ENCODE results near the gene CUL1. TPM values are rescaled to one million over a fixed set of nuclear protein-coding genes. Genes with fewer than 3 reads are reported as not detected.
A peak's percentile ranks its signal among the peaks of the same experiment; 100 is the strongest.

The CUL1 gene
- total RNA-seq, 6 experiments from 2014 or later = 42.9 to 50.9 (median 49.2) TPM

DNA sequence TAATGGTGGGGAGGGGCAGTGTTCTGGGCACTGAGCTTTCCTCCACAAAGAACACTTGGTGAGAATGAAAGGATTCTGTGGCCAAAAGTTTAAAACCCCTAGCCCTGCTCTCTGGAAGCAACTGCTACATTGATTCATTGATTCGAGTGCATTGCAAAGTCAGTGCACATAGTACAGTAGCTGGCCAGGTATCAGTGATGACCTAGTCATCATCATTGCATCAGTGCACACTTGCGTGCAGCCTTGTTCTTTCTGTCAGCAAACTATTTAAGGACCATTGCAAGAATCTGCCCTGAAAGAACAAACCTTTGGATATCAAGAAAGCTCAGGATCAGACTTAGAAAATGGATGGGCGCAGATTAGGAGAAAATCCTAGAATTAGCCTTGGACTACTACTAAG, 47.4 kb downstream of the CUL1 start:
- DNase-seq = no peak
- TF ChIP-seq, protein P1, sequence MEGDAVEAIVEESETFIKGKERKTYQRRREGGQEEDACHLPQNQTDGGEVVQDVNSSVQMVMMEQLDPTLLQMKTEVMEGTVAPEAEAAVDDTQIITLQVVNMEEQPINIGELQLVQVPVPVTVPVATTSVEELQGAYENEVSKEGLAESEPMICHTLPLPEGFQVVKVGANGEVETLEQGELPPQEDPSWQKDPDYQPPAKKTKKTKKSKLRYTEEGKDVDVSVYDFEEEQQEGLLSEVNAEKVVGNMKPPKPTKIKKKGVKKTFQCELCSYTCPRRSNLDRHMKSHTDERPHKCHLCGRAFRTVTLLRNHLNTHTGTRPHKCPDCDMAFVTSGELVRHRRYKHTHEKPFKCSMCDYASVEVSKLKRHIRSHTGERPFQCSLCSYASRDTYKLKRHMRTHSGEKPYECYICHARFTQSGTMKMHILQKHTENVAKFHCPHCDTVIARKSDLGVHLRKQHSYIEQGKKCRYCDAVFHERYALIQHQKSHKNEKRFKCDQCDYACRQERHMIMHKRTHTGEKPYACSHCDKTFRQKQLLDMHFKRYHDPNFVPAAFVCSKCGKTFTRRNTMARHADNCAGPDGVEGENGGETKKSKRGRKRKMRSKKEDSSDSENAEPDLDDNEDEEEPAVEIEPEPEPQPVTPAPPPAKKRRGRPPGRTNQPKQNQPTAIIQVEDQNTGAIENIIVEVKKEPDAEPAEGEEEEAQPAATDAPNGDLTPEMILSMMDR (IDR thresholded peaks at IDR 0.05) = no peak
- H3K4me3 Mint-ChIP-seq = no peak overlapping the region
- no peaks in the 10 kb centered on the region; the same call in 1 of the 2 replicates for H3K9me3 Mint-ChIP-seq
- 0 out of 2 replicates have a peak overlapping the region, but pooled peaks have one; percentile 33 for H3K27ac Mint-ChIP-seq
- H3K36me3 Mint-ChIP-seq (ENCODE audit: low read depth) = peaks cover 50% of the 10 kb centered on the region
- H3K27me3 Mint-ChIP-seq (ENCODE audit: insufficient read depth) = peaks cover 2% of the 10 kb centered on the region
- H3K4me1 Mint-ChIP-seq (ENCODE audit: low read depth) = peaks cover 6% of the 10 kb centered on the region; the same call in 1 of the 2 replicates

GRCh38 chr7:148747274-148747673, 48.6 kb downstream of the CUL1 start:
- no peak for DNase-seq
- Mint-ChIP-seq H3K9me3 (no peaks in the 10 kb centered on the region; the same call in 1 of the 2 replicates), H3K36me3 (ENCODE audit: low read depth) (peaks cover 48% of the 10 kb centered on the region), H3K27ac (no peak overlapping the region), H3K4me1 (ENCODE audit: low read depth) (peaks cover 11% of the 10 kb centered on the region; the same call in 1 of the 2 replicates), H3K27me3 (ENCODE audit: insufficient read depth) (peaks cover 2% of the 10 kb centered on the region), H3K4me3 (no peak overlapping the region)
- TF ChIP-seq, protein P1 (IDR thresholded peaks at IDR 0.05) = no peak

GRCh38 chr7:148750442-148751355, 52.0 kb downstream of the CUL1 start:
- no peaks in the 10 kb centered on the region; the same call in 1 of the 2 replicates for H3K27me3 Mint-ChIP-seq (ENCODE audit: insufficient read depth)
- H3K4me1 Mint-ChIP-seq (ENCODE audit: low read depth) = peaks cover 5% of the 10 kb centered on the region; the same call in 1 of the 2 replicates
- H3K36me3 Mint-ChIP-seq (ENCODE audit: low read depth) = peaks cover 28% of the 10 kb centered on the region
- DNase-seq = no peak
- H3K4me3 Mint-ChIP-seq = no peak overlapping the region
- H3K9me3 Mint-ChIP-seq = no peaks in the 10 kb centered on the region
- no peak overlapping the region for H3K27ac Mint-ChIP-seq
- TF ChIP-seq, protein P1 (IDR thresholded peaks at IDR 0.05) = no peak

GRCh38 chr7:148753224-148753623, 54.5 kb downstream of the CUL1 start:
- Mint-ChIP-seq H3K27ac (no peak overlapping the region), H3K4me3 (no peak overlapping the region), H3K27me3 (ENCODE audit: insufficient read depth) (no peaks in the 10 kb centered on the region), H3K9me3 (no peaks in the 10 kb centered on the region), H3K36me3 (ENCODE audit: low read depth) (peaks cover 34% of the 10 kb centered on the region), H3K4me1 (ENCODE audit: low read depth) (peaks cover 5% of the 10 kb centered on the region; the same call in 1 of the 2 replicates)
- TF ChIP-seq, protein P1 (IDR thresholded peaks at IDR 0.05) = no peak
- DNase-seq = no peak

DNA sequence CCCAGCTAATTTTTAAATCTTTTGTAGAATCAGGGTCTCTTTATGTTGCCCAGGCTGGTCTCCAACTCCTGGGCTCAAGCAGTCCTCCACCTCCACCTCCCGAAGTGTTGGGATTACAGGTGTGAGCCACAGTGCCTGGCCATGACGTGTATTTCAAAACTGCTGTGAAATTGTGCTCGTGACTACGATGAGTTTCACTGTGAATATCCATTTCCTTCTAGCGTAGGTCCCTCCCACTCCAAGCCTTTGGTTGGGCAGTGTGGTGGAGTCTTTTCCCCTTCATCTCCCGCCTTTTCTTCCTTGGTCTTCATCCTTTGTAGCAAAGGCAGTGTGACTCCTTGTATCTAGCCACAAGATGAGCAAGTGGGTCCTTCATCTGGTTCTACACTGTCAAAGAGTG, 56.2 kb downstream of the CUL1 start:
- Mint-ChIP-seq H3K4me3 (no peak overlapping the region), H3K27me3 (ENCODE audit: insufficient read depth) (no peaks in the 10 kb centered on the region), H3K4me1 (ENCODE audit: low read depth) (peaks cover 5% of the 10 kb centered on the region; the same call in 1 of the 2 replicates), H3K36me3 (ENCODE audit: low read depth) (peaks cover 29% of the 10 kb centered on the region), H3K27ac (no peak overlapping the region), H3K9me3 (no peaks in the 10 kb centered on the region)
- TF ChIP-seq, protein P1 (IDR thresholded peaks at IDR 0.05) = no peak
- no peak for DNase-seq
